Small intestine (tissue), 7 donors: ENCODE measurements around the gene BPIFB2. TPM values are rescaled to one million over a fixed set of nuclear protein-coding genes. Genes with fewer than 3 reads are reported as not detected.

ENCODE experiments used
- DNase-seq, 2 donors: peaks; one replicate each; pipeline versions ENCODE4 v3.0.0 to v3.0.0-alpha.2; 2013
- FAIRE-seq: peaks from 2 replicates; lab custom pipeline; 2012; peaks lifted over from hg19 to GRCh38; lab: Jason Lieb, UNC
- H3K27ac ChIP-seq, 3 donors: one replicate each; pipeline ENCODE4 v1.5.1; 2013; ENCODE audit warnings: low read length in 2 of 3, mild to moderate bottlenecking in 2 of 3, control low read depth in 1 of 3, inconsistent platforms in 1 of 3, low read depth in 1 of 3, moderate library complexity in 1 of 3
- H3K27me3 ChIP-seq, 3 donors: one replicate each; pipeline ENCODE4 v1.6.1; 2013; ENCODE audit warnings: low read length in 3 of 3, inconsistent platforms in 1 of 3; ENCODE audit not compliant: control insufficient read depth in 3 of 3, insufficient read depth in 3 of 3
- H3K36me3 ChIP-seq, 3 donors: one replicate each; pipeline ENCODE4 v1.6.1; 2013; ENCODE audit warnings: low read length in 3 of 3, inconsistent platforms in 1 of 3, low read depth in 1 of 3, mild to moderate bottlenecking in 1 of 3, moderate library complexity in 1 of 3; ENCODE audit not compliant: control insufficient read depth in 3 of 3, insufficient read depth in 2 of 3
- H3K4me1 ChIP-seq, 3 donors: one replicate each; pipeline ENCODE4 v1.6.1; 2013; ENCODE audit warnings: low read length in 2 of 3, inconsistent platforms in 1 of 3, low read depth in 1 of 3, mild to moderate bottlenecking in 1 of 3, moderate library complexity in 1 of 3; ENCODE audit not compliant: control insufficient read depth in 3 of 3, insufficient read depth in 2 of 3
- H3K4me3 ChIP-seq, 3 donors: one replicate each; pipeline ENCODE4 v1.5.1; 2013; ENCODE audit warnings: low read length in 3 of 3, control low read depth in 1 of 3, inconsistent platforms in 1 of 3, low read depth in 1 of 3, mild to moderate bottlenecking in 1 of 3, moderate library complexity in 1 of 3
- H3K9me3 ChIP-seq, 2 donors: one replicate each; pipeline ENCODE4 v1.6.1; 2013; ENCODE audit warnings: low read depth in 1 of 2, low read length in 1 of 2; ENCODE audit not compliant: control insufficient read depth in 2 of 2, insufficient read depth in 1 of 2
- WGBS, 3 donors: extraction: QIAGEN DNeasy Blood & Tissue Kit; methylation state at CpG; one replicate each; pipeline ENCODE4 v1.1.7; 2013; 5-methylcytosine and 5-hydroxymethylcytosine counted together
- polyA plus RNA-seq, 4 donors: library from polyadenylated mRNA; stranded (reverse) in 3 of 4; unstranded in 1 of 4; fragments of 200-250 nt in 3 of 4; fragments of 120-200 nt in 1 of 4; gene quantifications; one replicate each; pipeline versions ENCODE4 v1.2.1 to v1.2.3, GENCODE V29; 2013
- donor health status: healthy with polysubstance abuse.
- donor health status: control.
- donor health status: control.
- donor health status: Bipolar disorder and iron deficiency.
- donor health status: healthy.

The BPIFB2 gene
- polyA plus RNA-seq, 4 donors = not detected

DNA sequence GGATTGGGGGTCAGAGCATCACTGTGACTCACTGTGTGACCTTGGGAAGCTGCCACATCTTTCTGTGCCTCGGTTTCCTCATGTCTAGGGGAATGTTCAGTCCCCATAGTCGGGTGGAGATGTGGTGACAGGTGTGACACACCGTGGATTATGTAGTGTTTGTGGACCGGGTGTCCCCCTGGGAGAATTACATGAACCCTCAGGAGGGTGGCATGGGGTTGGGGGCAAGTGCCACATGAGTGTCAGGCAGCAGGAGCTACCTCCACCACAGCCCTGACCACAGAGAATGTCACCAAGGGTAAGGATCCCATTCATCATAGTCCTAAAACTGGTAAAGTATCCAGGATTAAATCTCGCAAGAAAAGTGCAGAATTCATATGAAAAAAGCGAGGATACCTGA lies 26.5 kb upstream of the BPIFB2 start:
- DNase-seq = no peak
- Histone ChIP-seq H3K4me1 (no peaks in the 10 kb centered on the region), H3K36me3 (no peaks in the 10 kb centered on the region), H3K27ac (no peak overlapping the region), H3K4me3 (no peak overlapping the region), H3K9me3 (peaks cover 0 to 10% of the 10 kb centered on the region in 2 donors), H3K27me3 (no peaks in the 10 kb centered on the region)
- no peak for FAIRE-seq
- 70 to 82% (median 76%) methylated on average over 6 of the region's 6 CpGs for WGBS, 3 donors

DNA sequence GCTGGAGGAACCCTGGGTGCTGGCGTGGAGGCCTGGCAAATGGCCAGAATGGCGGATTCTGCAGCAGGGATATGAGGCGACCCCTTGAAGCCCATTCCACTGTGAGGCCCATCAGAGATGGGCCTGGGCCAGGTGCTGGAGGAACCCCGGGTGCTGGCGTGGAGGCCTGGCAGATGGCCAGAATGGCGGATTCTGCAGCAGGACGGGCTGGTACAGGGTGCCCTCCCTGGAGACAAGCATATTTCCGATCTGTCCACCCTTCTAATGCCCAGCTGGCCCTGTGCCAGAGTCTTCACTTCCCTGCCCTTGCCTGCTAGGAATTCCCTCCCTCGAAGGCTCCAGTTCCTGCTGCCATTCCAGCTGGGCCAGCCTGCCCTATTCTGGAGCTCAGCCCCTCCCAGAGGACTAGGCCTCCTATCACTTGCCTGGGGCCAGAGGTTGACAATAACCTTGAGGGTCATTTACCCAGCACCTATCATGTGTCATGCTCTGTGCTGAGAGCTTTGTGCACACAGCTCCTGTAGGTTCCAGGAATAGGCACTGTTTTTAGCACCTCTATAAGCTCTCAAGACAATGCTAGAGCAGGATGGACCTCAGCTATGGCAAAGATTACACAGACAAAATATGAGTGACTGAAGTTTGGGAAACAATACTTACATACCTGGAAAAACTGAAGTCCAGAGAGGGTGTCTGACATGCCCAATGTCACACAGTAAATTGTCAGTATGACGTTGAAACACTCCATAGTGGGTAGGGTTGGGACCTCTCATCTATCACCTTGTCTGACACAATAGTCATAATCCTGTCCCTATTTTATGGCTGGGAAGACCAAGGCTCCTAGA lies 24.7 kb upstream of the BPIFB2 start:
- Histone ChIP-seq H3K27me3 (no peaks in the 10 kb centered on the region), H3K4me1 (no peaks in the 10 kb centered on the region), H3K36me3 (no peaks in the 10 kb centered on the region), H3K4me3 (no peak overlapping the region), H3K27ac (no peak overlapping the region), H3K9me3 (no peaks in the 10 kb centered on the region)
- DNase-seq = peak; percentile 12
- FAIRE-seq = no peak
- 31 to 56% (median 46%) methylated on average over 10 of the region's 10 CpGs for WGBS, 3 donors

DNA sequence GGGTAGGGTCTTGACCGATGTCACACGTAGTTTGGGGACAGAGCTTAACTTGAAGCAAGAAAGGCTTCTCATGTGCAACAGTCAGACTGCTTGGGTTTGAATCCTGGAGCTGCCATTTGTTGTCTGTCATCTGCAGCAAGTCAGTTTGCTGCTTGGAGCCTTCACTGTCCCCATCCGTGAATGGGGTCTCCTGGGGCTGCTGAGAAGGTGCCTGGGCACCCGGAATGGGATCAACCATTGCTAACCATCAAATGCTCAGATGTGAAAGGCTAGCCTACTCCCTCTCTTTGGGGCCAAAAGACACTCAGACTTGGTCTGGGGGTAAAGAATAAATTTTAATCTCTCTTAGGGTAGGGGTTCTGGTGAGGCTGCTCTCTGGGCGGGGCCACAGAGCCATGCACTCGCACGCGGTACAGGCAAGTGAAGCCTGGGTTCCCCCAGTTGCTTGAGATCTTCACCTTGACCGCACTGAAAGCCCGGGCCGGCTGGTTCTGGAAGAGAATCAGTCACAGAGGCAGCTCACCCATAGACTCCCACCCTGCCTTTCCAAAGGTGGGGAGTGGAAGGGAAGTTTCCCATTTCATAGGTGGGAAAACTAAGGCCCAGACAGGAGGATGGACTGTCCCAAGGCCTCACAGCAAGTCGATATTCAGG lies 23.9 kb upstream of the BPIFB2 start:
- DNase-seq (no peak), FAIRE-seq (no peak)
- WGBS, 3 donors = 84 to 87% (median 86%) methylated on average over 12 of the region's 12 CpGs

DNA sequence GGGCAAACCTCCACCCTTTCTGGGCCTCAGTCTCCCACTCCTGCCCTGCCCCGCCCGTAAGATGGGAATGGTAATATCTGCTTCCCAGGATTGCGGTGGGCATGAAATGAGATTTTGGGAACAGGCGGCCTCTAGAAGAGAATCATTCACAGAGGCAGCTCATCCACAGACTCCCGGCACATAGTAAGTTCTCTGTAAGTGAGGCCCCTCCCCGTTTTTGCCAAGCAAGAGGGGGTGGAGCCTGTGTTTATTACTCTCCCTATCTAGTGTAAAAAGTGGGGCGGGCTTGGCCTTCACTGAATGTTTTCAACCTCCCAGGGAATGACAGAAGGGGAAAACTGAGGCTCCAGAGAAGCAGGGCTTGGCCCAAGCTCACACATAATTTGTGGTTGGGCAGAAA lies 23.3 kb upstream of the BPIFB2 start:
- DNase-seq = peak in 1 of 2 donors; percentile 34
- H3K27ac ChIP-seq = no peak overlapping the region
- WGBS, 3 donors = 56 to 64% (median 62%) methylated on average over 7 of the region's 7 CpGs

More for the DNA sequence above, 23.9 kb upstream of the BPIFB2 start:
- H3K27ac ChIP-seq = no peak overlapping the region
- no peaks in the 10 kb centered on the region for H3K4me1 ChIP-seq
- H3K36me3 ChIP-seq = no peaks in the 10 kb centered on the region
- H3K4me3 ChIP-seq = no peak overlapping the region
- no peaks in the 10 kb centered on the region for H3K27me3 ChIP-seq
- H3K9me3 ChIP-seq = no peaks in the 10 kb centered on the region

DNA sequence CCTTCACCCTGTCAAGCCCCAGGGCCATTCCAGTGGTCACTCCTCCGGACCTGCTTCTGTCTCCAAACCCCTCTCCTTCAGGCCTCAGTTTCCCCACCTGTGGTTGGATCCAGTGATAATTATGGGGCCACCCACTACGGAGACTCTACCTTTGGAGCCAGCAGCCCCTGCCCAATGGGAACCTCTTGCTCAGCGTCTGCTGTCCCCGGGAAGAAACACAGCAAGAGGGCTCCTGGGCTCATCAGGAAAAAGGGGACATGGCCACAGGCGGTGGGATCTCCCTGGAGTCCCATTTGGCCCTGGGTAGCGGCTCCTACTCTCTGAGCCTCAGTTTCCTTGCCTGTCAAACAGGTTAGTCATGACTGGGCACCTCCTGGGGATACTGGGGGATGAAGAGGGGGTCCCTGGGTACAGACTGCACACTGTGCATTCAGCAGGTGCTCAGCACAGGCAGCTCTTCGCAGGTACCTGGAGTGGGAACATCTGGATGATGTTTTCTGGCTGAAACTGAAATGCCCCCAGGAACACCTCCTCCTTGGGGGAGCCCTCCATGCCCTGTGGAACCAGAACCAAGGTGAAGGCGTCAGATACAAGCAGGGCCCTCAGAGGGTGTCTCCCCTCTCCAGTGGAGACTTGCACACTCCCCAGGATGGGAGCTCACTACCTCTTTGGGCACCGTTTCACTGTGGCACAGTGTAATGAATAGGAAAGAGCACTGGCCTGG lies 22.7 kb upstream of the BPIFB2 start:
- no peaks in the 10 kb centered on the region for H3K27me3 ChIP-seq
- FAIRE-seq (no peak), DNase-seq (no peak)
- no peaks in the 10 kb centered on the region for H3K9me3 ChIP-seq
- no peaks in the 10 kb centered on the region for H3K36me3 ChIP-seq
- 74 to 82% (median 80%) methylated on average over 9 of the region's 9 CpGs for WGBS, 3 donors
- no peak overlapping the region for H3K27ac ChIP-seq
- no peaks in the 10 kb centered on the region for H3K4me1 ChIP-seq
- no peak overlapping the region for H3K4me3 ChIP-seq

More for the DNA sequence above, 23.3 kb upstream of the BPIFB2 start:
- H3K36me3 ChIP-seq = no peaks in the 10 kb centered on the region
- no peak for FAIRE-seq
- H3K27me3 ChIP-seq = no peaks in the 10 kb centered on the region
- H3K9me3 ChIP-seq = no peaks in the 10 kb centered on the region
- H3K4me3 ChIP-seq = no peak overlapping the region
- H3K4me1 ChIP-seq = no peaks in the 10 kb centered on the region

DNA sequence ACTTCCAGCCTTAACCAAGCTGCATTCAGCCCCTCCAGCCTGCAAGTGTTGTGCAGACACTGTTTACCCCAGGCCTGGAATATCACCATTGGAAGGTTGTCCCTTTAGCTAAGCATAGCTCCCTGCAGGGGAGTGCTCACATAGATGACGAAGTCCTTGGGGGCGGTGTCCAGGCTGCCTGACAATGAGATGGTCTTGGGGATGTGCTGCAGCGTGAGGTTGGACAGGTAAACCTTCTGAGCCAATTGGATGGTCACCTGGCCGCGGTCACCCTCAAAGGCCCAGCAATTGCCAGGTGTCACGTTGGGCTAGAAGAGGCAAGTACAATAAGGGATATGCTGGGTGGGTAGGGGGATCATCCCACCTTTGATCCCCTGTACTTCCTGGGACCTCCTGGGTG lies 21.9 kb upstream of the BPIFB2 start:
- no peak for FAIRE-seq
- H3K27me3 ChIP-seq = no peaks in the 10 kb centered on the region
- H3K4me3 ChIP-seq = no peak overlapping the region
- 69 to 85% (median 85%) methylated on average over 6 of the region's 6 CpGs for WGBS, 3 donors
- no peak overlapping the region for H3K27ac ChIP-seq
- no peaks in the 10 kb centered on the region for H3K4me1 ChIP-seq
- H3K9me3 ChIP-seq = no peaks in the 10 kb centered on the region
- no peak for DNase-seq
- H3K36me3 ChIP-seq = no peaks in the 10 kb centered on the region

DNA sequence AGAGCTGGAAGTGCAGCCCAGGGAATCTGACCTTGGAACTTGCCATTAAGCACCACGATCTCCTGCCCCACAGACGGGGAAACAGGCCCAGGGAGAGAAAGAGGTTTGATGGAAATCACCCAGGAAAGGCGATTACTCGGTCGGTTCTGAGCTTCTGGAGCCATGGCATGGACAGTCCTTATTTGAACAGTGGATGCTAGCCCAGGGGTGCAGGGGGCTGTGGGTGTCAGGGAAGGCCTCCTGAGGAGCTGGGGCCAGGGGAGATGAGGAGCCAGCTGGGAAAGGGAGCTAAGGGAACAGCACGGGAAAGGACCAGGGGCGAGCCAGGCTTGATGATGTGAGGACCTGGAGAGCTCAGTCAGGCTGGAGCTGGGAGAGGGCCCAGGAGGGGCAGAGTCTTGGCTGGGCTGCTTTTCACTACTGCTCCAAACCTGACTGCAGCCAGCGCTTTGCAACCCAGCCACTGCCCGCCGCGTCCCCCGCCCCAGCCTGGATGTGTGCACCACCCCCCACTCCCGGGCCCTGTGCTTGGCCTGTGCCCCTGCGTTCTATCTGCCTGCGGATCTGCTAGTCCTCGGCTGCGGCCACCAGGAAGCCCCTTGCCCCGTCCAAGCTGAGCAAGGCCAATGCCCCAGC lies 21.1 kb upstream of the BPIFB2 start:
- FAIRE-seq = no peak
- H3K27ac ChIP-seq = no peak overlapping the region
- H3K9me3 ChIP-seq = no peaks in the 10 kb centered on the region
- 75 to 80% (median 80%) methylated on average over 18 of the region's 18 CpGs for WGBS, 3 donors
- no peak overlapping the region for H3K4me3 ChIP-seq
- no peaks in the 10 kb centered on the region for H3K4me1 ChIP-seq
- no peak for DNase-seq
- no peaks in the 10 kb centered on the region for H3K36me3 ChIP-seq
- H3K27me3 ChIP-seq = peaks cover 0 to 2% (median 0%) of the 10 kb centered on the region in 3 donors
